Esophagus (tissue), 2 donors: Measurements from ENCODE around the gene PRSS36. TPM values are rescaled to one million over a fixed set of nuclear protein-coding genes. Genes with fewer than 3 reads are reported as not detected.

ENCODE experiments used
- H3K27ac ChIP-seq, 2 donors: one replicate each; pipeline ENCODE4 v1.5.1; 2013; ENCODE audit warnings: low read depth in 2 of 2, mild to moderate bottlenecking in 2 of 2, inconsistent platforms in 1 of 2, low read length in 1 of 2, moderate library complexity in 1 of 2
- H3K27me3 ChIP-seq, 2 donors: one replicate each; pipeline ENCODE4 v1.6.1; 2013; ENCODE audit warnings: low read length in 2 of 2, control low read depth in 1 of 2, mild to moderate bottlenecking in 1 of 2; ENCODE audit not compliant: insufficient read depth in 2 of 2, control insufficient read depth in 1 of 2
- H3K36me3 ChIP-seq, 2 donors: one replicate each; pipeline ENCODE4 v1.6.1; 2013; ENCODE audit warnings: low read length in 1 of 2; ENCODE audit not compliant: control insufficient read depth in 2 of 2, insufficient read depth in 2 of 2
- H3K4me1 ChIP-seq, 2 donors: one replicate each; pipeline ENCODE4 v1.6.1; 2013; ENCODE audit warnings: low read length in 1 of 2; ENCODE audit not compliant: control insufficient read depth in 2 of 2, insufficient read depth in 2 of 2
- H3K4me3 ChIP-seq, 2 donors: one replicate each; pipeline ENCODE4 v1.5.1; 2013; ENCODE audit warnings: low read length in 2 of 2, mild to moderate bottlenecking in 2 of 2, low read depth in 1 of 2, moderate library complexity in 1 of 2
- H3K9me3 ChIP-seq, 2 donors: one replicate each; pipeline ENCODE4 v1.6.1; 2013; ENCODE audit warnings: mild to moderate bottlenecking in 2 of 2, low read depth in 1 of 2, low read length in 1 of 2, moderate library complexity in 1 of 2; ENCODE audit not compliant: control insufficient read depth in 2 of 2, insufficient read depth in 1 of 2
- WGBS, 2 donors: extraction: QIAGEN DNeasy Blood & Tissue Kit; methylation state at CpG; one replicate each; pipeline ENCODE4 v1.1.7; 2013; 5-methylcytosine and 5-hydroxymethylcytosine counted together
- polyA plus RNA-seq, 2 donors: library from polyadenylated mRNA; stranded (reverse); fragments of 200-250 nt; gene quantifications; one replicate each; pipeline ENCODE4 v1.2.3, GENCODE V29; 2013
- donor health status: healthy with polysubstance abuse.
- donor health status: Bipolar disorder and iron deficiency.

Gene PRSS36
- polyA plus RNA-seq, 2 donors: 1.7 to 2.4 TPM

GRCh38 chr16:31129568-31130335, 20.1 kb downstream of the PRSS36 start:
- Histone ChIP-seq H3K36me3 (peaks cover 6 to 40% of the 10 kb centered on the region in 2 donors), H3K9me3 (no peaks in the 10 kb centered on the region), H3K27ac (peak overlapping the region; percentile 92 to 93), H3K27me3 (no peaks in the 10 kb centered on the region), H3K4me1 (peaks cover 8 to 40% of the 10 kb centered on the region in 2 donors), H3K4me3 (peak overlapping the region in 1 of 2 donors; percentile 9)
- WGBS, 2 donors: 37% methylated on average over 29 of the region's 29 CpGs

- no peak overlapping the region for H3K4me3 ChIP-seq
- 57 to 61% methylated on average over 14 of the region's 14 CpGs for WGBS, 2 donors
- H3K9me3 ChIP-seq: no peaks in the 10 kb centered on the region
- peak overlapping the region; percentile 92 to 93 for H3K27ac ChIP-seq
- H3K4me1 ChIP-seq: peaks cover 8 to 37% of the 10 kb centered on the region in 2 donors
- H3K36me3 ChIP-seq: peaks cover 6 to 40% of the 10 kb centered on the region in 2 donors
- H3K27me3 ChIP-seq: no peaks in the 10 kb centered on the region
These were observed 20.9 kb downstream of the PRSS36 start for GRCh38 chr16:31128711-31129567.

- peak overlapping the region in 1 of 2 donors; percentile 5 for H3K27ac ChIP-seq
- H3K4me3 ChIP-seq: no peak overlapping the region
- no peaks in the 10 kb centered on the region for H3K27me3 ChIP-seq
- WGBS, 2 donors: 91 to 92% methylated on average over 13 of the region's 13 CpGs
- H3K36me3 ChIP-seq: peaks cover 6 to 26% of the 10 kb centered on the region in 2 donors
- H3K9me3 ChIP-seq: no peaks in the 10 kb centered on the region
- peaks cover 8 to 24% of the 10 kb centered on the region in 2 donors for H3K4me1 ChIP-seq
These were observed 22.7 kb downstream of the PRSS36 start for GRCh38 chr16:31127182-31127581.

- 89 to 92% methylated on average over 3 of the region's 3 CpGs for WGBS, 2 donors
- no peak overlapping the region for H3K4me3 ChIP-seq
- H3K9me3 ChIP-seq: no peaks in the 10 kb centered on the region
- peaks cover 4 to 15% of the 10 kb centered on the region in 2 donors for H3K4me1 ChIP-seq
- no peaks in the 10 kb centered on the region for H3K27me3 ChIP-seq
- peaks cover 10 to 14% of the 10 kb centered on the region in 2 donors for H3K36me3 ChIP-seq
- no peak overlapping the region for H3K27ac ChIP-seq
These were observed 24.0 kb downstream of the PRSS36 start for GRCh38 chr16:31125844-31126243.

GRCh38 chr16:31120129-31120528, 29.7 kb downstream of the PRSS36 start:
- no peak overlapping the region for H3K27ac ChIP-seq
- WGBS, 2 donors: 93 to 95% methylated on average over 16 of the region's 16 CpGs

GRCh38 chr16:31118223-31119155, 31.4 kb downstream of the PRSS36 start:
- H3K36me3 ChIP-seq: peaks cover 8 to 12% of the 10 kb centered on the region in 2 donors
- WGBS, 2 donors: 47 to 50% methylated on average over 9 of the region's 9 CpGs
- no peaks in the 10 kb centered on the region for H3K9me3 ChIP-seq
- H3K27ac ChIP-seq: peak overlapping the region; percentile 92 to 96
- H3K27me3 ChIP-seq: no peaks in the 10 kb centered on the region
- peak overlapping the region; percentile 52 to 58 for H3K4me3 ChIP-seq
- peaks cover 0 to 2% of the 10 kb centered on the region in 2 donors for H3K4me1 ChIP-seq

More at GRCh38 chr16:31120129-31120528, 29.7 kb downstream of the PRSS36 start:
- Histone ChIP-seq H3K4me1 (peaks cover 0 to 2% of the 10 kb centered on the region in 2 donors), H3K4me3 (no peak overlapping the region), H3K9me3 (no peaks in the 10 kb centered on the region), H3K27me3 (no peaks in the 10 kb centered on the region), H3K36me3 (peaks cover 8 to 12% of the 10 kb centered on the region in 2 donors)

GRCh38 chr16:31117384-31118222, 32.3 kb downstream of the PRSS36 start, which contains the start of gene KAT8:
Gene KAT8 (plus strand): TSS chr16:31117664. CDS start chr16:31117682, 18 bp downstream.
- Histone ChIP-seq H3K4me1 (peaks cover 0 to 4% of the 10 kb centered on the region in 2 donors), H3K36me3 (peaks cover 8 to 12% of the 10 kb centered on the region in 2 donors), H3K27me3 (no peaks in the 10 kb centered on the region), H3K27ac (peak within 1 kb of the TSS; percentile 92 to 96), H3K9me3 (no peaks in the 10 kb centered on the region), H3K4me3 (peak within 1 kb of the TSS; percentile 58 to 82)
- WGBS, 2 donors: 0 to 1% methylated on average over 64 to 68 of the region's 68 CpGs

GRCh38 chr16:31114468-31114867, 35.4 kb downstream of the PRSS36 start:
- peaks cover 12 to 24% of the 10 kb centered on the region in 2 donors for H3K36me3 ChIP-seq
- WGBS, 2 donors: 48 to 56% methylated on average over 8 of the region's 8 CpGs
- H3K4me1 ChIP-seq: peaks cover 0 to 20% of the 10 kb centered on the region in 2 donors

More at GRCh38 chr16:31114468-31114867, 35.4 kb downstream of the PRSS36 start:
- Histone ChIP-seq H3K27me3 (no peaks in the 10 kb centered on the region), H3K4me3 (no peak overlapping the region), H3K27ac (peak overlapping the region; percentile 47 to 56), H3K9me3 (no peaks in the 10 kb centered on the region)
